ENCODE data around the gene GNG2. TPM values are rescaled to one million over a fixed set of nuclear protein-coding genes. Genes with fewer than 3 reads are reported as not detected.
A peak's percentile ranks its signal among the peaks of the same experiment; 100 is the strongest.

Gene GNG2
- total RNA-seq, 1 donor from 2014 or later, result 80.8 TPM

- Mint-ChIP-seq H3K9me3 (ENCODE audit: unreplicated experiment) (no peaks in the 10 kb centered on the region), H3K4me1 (ENCODE audit: unreplicated experiment) (peaks cover 43% of the 10 kb centered on the region), H3K36me3 (ENCODE audit: low read depth, unreplicated experiment) (peaks cover 7% of the 10 kb centered on the region), H3K27ac (ENCODE audit: unreplicated experiment) (no peak overlapping the region), H3K27me3 (ENCODE audit: unreplicated experiment) (peaks cover 4% of the 10 kb centered on the region), H3K4me3 (ENCODE audit: unreplicated experiment) (no peak overlapping the region)
- TF ChIP-seq, protein P1, sequence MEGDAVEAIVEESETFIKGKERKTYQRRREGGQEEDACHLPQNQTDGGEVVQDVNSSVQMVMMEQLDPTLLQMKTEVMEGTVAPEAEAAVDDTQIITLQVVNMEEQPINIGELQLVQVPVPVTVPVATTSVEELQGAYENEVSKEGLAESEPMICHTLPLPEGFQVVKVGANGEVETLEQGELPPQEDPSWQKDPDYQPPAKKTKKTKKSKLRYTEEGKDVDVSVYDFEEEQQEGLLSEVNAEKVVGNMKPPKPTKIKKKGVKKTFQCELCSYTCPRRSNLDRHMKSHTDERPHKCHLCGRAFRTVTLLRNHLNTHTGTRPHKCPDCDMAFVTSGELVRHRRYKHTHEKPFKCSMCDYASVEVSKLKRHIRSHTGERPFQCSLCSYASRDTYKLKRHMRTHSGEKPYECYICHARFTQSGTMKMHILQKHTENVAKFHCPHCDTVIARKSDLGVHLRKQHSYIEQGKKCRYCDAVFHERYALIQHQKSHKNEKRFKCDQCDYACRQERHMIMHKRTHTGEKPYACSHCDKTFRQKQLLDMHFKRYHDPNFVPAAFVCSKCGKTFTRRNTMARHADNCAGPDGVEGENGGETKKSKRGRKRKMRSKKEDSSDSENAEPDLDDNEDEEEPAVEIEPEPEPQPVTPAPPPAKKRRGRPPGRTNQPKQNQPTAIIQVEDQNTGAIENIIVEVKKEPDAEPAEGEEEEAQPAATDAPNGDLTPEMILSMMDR (IDR thresholded peaks at IDR 0.05; ENCODE audit: unreplicated experiment), result no peak
- no peak for DNase-seq (ENCODE audit: low spot score)
Measured at GRCh38 chr14:51884086-51884927, 23.9 kb downstream of the GNG2 start.

DNA sequence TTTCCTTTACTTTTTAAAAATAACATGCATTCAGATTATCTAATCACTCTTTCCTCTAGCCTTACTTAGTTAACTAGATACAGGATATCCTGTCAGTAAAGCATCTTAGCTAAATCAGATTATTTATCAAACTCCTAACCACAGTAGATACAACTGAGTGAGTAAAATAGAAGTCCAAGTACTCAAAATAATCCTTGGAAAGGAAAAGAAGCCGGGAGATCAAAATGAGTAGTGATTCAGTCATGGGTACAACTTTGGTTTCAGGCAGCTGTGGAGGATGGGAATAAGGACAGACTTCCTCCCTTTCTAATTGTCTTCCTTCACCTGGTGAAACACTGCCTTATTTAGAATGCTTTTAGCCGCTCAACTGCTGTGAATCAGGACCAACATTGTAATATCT, 29.4 kb downstream of the GNG2 start:
- Mint-ChIP-seq H3K4me3 (ENCODE audit: unreplicated experiment) (no peak overlapping the region), H3K9me3 (ENCODE audit: unreplicated experiment) (no peaks in the 10 kb centered on the region), H3K4me1 (ENCODE audit: unreplicated experiment) (peaks cover 50% of the 10 kb centered on the region), H3K36me3 (ENCODE audit: low read depth, unreplicated experiment) (peaks cover 7% of the 10 kb centered on the region), H3K27me3 (ENCODE audit: unreplicated experiment) (peaks cover 4% of the 10 kb centered on the region), H3K27ac (ENCODE audit: unreplicated experiment) (peak overlapping the region; percentile 89)
- DNase-seq (ENCODE audit: low spot score), result no peak
- TF ChIP-seq, protein P1 (IDR thresholded peaks at IDR 0.05; ENCODE audit: unreplicated experiment), result no peak

DNA sequence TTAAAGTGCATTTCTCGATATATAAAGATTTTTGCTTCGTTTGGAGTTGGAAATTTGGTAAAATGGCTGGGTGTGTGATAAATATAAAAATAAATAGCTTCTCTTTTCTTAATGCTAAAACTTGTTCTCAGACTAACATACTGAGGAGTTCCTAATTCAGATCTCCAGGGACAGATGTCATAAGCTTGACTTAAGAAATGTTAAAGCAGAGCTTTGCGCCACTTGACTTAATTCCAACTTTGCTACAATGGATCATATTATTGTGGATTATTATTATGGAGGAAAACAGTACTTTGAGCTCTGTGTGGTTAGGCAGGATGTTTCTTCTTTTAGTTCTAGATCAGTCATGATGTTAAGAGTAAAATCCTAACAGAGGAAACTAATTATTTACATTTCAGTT, 33.8 kb downstream of the GNG2 start:
- no peaks in the 10 kb centered on the region for H3K9me3 Mint-ChIP-seq (ENCODE audit: unreplicated experiment)
- H3K4me3 Mint-ChIP-seq (ENCODE audit: unreplicated experiment), result no peak overlapping the region
- no peak for DNase-seq (ENCODE audit: low spot score)
- H3K36me3 Mint-ChIP-seq (ENCODE audit: low read depth, unreplicated experiment), result no peaks in the 10 kb centered on the region
- H3K27ac Mint-ChIP-seq (ENCODE audit: unreplicated experiment), result no peak overlapping the region
- TF ChIP-seq, protein P1 (IDR thresholded peaks at IDR 0.05; ENCODE audit: unreplicated experiment), result no peak
- peaks cover 24% of the 10 kb centered on the region for H3K4me1 Mint-ChIP-seq (ENCODE audit: unreplicated experiment)
- H3K27me3 Mint-ChIP-seq (ENCODE audit: unreplicated experiment), result no peaks in the 10 kb centered on the region

- TF ChIP-seq, protein P1 (IDR thresholded peaks at IDR 0.05; ENCODE audit: unreplicated experiment), result no peak
- H3K36me3 Mint-ChIP-seq (ENCODE audit: low read depth, unreplicated experiment), result no peaks in the 10 kb centered on the region
- no peaks in the 10 kb centered on the region for H3K27me3 Mint-ChIP-seq (ENCODE audit: unreplicated experiment)
- no peak for DNase-seq (ENCODE audit: low spot score)
- H3K4me3 Mint-ChIP-seq (ENCODE audit: unreplicated experiment), result no peak overlapping the region
- no peaks in the 10 kb centered on the region for H3K9me3 Mint-ChIP-seq (ENCODE audit: unreplicated experiment)
- no peak overlapping the region for H3K27ac Mint-ChIP-seq (ENCODE audit: unreplicated experiment)
- peaks cover 15% of the 10 kb centered on the region for H3K4me1 Mint-ChIP-seq (ENCODE audit: unreplicated experiment)
Measured at GRCh38 chr14:51895375-51895774, 35.0 kb downstream of the GNG2 start.

GRCh38 chr14:51897791-51898355, 37.5 kb downstream of the GNG2 start:
- DNase-seq (ENCODE audit: low spot score), result no peak
- Mint-ChIP-seq H3K4me3 (ENCODE audit: unreplicated experiment) (no peak overlapping the region), H3K27me3 (ENCODE audit: unreplicated experiment) (no peaks in the 10 kb centered on the region), H3K9me3 (ENCODE audit: unreplicated experiment) (no peaks in the 10 kb centered on the region), H3K36me3 (ENCODE audit: low read depth, unreplicated experiment) (no peaks in the 10 kb centered on the region), H3K27ac (ENCODE audit: unreplicated experiment) (no peak overlapping the region), H3K4me1 (ENCODE audit: unreplicated experiment) (peaks cover 3% of the 10 kb centered on the region)
- TF ChIP-seq, protein P1 (IDR thresholded peaks at IDR 0.05; ENCODE audit: unreplicated experiment), result no peak

Measured in endothelial cell (in vitro differentiated cells).